Measurements from ENCODE around the gene XK. TPM values are rescaled to one million over a fixed set of nuclear protein-coding genes. Genes with fewer than 3 reads are reported as not detected.

The XK gene
- total RNA-seq, 2 experiments from 2014 or later, result 0.07 TPM; not detected in 1

DNA sequence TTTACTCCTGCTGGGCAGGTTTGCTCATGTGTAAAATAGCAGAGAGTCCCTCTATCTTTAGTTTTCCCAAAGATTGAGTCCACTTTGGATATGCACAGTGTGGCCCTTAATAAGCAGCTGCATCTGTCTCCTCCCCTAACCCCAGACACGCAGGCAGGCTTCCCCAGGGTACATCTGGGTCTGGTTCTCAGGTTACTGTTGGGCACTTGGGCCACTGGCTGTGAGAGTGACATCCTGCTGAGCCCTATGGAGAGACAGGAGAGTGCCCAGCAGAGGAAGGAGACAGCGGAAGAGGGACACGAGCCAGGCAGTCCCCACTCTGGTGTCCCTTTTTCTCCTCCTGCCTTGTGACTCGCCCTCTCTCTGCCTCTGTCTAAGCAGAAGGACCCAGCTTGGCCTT, 16.0 kb downstream of the XK start:
- Mint-ChIP-seq H3K27ac (no peak overlapping the region), H3K4me3 (no peak overlapping the region), H3K27me3 (no peaks in the 10 kb centered on the region), H3K36me3 (ENCODE audit: low read depth) (no peaks in the 10 kb centered on the region), H3K9me3 (no peaks in the 10 kb centered on the region), H3K4me1 (ENCODE audit: low read depth) (no peaks in the 10 kb centered on the region)
- TF ChIP-seq, protein P1, sequence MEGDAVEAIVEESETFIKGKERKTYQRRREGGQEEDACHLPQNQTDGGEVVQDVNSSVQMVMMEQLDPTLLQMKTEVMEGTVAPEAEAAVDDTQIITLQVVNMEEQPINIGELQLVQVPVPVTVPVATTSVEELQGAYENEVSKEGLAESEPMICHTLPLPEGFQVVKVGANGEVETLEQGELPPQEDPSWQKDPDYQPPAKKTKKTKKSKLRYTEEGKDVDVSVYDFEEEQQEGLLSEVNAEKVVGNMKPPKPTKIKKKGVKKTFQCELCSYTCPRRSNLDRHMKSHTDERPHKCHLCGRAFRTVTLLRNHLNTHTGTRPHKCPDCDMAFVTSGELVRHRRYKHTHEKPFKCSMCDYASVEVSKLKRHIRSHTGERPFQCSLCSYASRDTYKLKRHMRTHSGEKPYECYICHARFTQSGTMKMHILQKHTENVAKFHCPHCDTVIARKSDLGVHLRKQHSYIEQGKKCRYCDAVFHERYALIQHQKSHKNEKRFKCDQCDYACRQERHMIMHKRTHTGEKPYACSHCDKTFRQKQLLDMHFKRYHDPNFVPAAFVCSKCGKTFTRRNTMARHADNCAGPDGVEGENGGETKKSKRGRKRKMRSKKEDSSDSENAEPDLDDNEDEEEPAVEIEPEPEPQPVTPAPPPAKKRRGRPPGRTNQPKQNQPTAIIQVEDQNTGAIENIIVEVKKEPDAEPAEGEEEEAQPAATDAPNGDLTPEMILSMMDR (IDR thresholded peaks at IDR 0.05), result no peak
- CTCF ChIA-PET, result no interaction called here
- intact Hi-C loops (cut with micrococcal nuclease), result no loop called here
- POLR2A ChIA-PET, result no interaction called here
- ATAC-seq (no peak), DNase-seq (no peak)

DNA sequence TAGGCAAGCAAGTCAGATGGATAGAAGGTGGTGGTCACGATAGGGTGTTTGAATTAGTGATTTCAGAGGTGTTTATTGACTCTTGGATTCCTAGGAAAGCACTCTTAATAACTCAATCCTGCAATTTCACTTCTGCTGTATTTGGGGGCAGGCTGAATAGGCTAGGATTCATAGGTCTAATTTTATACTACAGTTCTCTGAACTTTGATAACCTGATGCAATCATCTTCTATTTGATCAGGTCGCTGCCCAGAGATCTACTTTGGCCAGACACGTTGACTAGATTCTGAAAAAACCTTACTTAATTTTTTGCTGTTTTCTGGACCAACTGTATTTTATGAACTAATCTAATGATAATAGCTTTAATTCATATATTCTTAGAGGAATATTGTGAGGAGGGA, 26.4 kb downstream of the XK start:
- Mint-ChIP-seq H3K27me3 (peaks cover 2% of the 10 kb centered on the region), H3K27ac (no peak overlapping the region), H3K36me3 (ENCODE audit: low read depth) (no peaks in the 10 kb centered on the region), H3K9me3 (no peaks in the 10 kb centered on the region), H3K4me1 (ENCODE audit: low read depth) (peaks cover 1% of the 10 kb centered on the region), H3K4me3 (no peak overlapping the region)
- CTCF ChIA-PET, result no interaction called here
- DNase-seq, result no peak
- intact Hi-C loops (cut with micrococcal nuclease), result no loop called here
- TF ChIP-seq, protein P1 (IDR thresholded peaks at IDR 0.05), result no peak
- no peak for ATAC-seq
- POLR2A ChIA-PET, result no interaction called here

DNA sequence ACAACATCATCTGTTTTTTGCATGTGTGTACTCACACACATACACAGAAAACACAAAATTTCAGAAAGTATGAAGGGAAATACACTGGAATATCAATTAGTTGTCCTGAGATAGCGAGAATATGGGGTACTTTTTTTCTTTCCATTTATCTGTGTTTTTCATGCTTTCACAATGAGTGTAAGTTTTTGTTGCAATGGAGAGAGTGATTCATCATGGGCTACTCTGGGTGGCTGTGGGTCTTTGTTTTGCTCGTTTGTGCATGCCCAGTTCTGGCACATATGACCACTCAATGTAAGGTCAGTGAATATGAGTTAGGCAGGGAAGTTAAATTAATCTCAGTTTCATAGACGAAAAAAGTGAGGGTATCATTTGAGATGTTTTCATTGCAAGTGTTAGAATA, 26.9 kb downstream of the XK start:
- TF ChIP-seq, protein P1 (IDR thresholded peaks at IDR 0.05), result no peak
- no peak for ATAC-seq
- Mint-ChIP-seq H3K4me3 (no peak overlapping the region), H3K4me1 (ENCODE audit: low read depth) (peaks cover 1% of the 10 kb centered on the region), H3K27ac (no peak overlapping the region), H3K36me3 (ENCODE audit: low read depth) (no peaks in the 10 kb centered on the region), H3K27me3 (peaks cover 2% of the 10 kb centered on the region), H3K9me3 (no peaks in the 10 kb centered on the region)
- ChIA-PET POLR2A (no interaction called here), CTCF (no interaction called here)
- intact Hi-C loops (cut with micrococcal nuclease), result no loop called here
- no peak for DNase-seq

DNA sequence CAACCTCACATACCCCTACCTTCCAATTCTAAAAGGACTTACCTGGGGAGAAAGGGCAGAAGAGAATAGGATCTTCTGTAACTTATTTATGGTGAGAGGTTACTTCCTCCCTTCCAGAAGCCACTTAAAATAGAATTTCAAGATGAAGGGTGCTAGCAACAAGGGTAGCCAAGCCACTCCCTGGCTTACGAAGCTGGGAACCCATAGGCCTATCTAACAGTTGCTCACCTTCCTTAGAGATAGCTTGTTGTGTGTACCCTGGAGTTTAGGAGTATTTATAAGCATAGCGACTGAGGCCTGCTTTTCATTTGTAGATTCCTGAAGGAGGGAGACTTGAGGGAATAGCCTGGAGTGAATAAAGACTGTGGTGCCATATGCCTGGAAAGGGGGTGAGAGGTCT, 28.9 kb downstream of the XK start:
- Mint-ChIP-seq H3K9me3 (peaks cover 6% of the 10 kb centered on the region), H3K4me3 (no peak overlapping the region), H3K36me3 (ENCODE audit: low read depth) (no peaks in the 10 kb centered on the region), H3K27me3 (peaks cover 2% of the 10 kb centered on the region), H3K27ac (no peak overlapping the region), H3K4me1 (ENCODE audit: low read depth) (peaks cover 1% of the 10 kb centered on the region)
- DNase-seq (no peak), ATAC-seq (no peak)
- CTCF ChIA-PET, result no interaction called here
- POLR2A ChIA-PET, result no interaction called here
- TF ChIP-seq, protein P1 (IDR thresholded peaks at IDR 0.05), result no peak
- intact Hi-C loops (cut with micrococcal nuclease), result no loop called here

DNA sequence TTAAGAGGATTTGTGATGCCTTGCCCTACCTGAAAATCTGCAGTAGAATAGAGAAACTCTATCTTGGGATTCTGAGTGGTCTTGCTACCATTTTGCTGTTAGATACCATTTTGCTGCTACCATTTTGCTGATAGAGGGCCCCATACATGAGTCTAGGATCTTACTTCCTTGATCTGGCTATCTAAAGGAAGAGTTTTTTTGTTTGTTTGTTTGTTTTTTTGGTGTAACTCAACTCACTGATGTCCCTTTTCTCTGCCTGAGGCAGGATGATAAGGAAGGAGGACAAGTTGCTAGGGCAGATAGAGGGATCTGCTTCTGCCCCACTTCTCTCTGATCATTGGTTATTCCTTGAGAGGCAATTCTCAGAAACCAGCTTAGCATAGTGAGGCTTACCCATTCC, 31.0 kb downstream of the XK start:
- DNase-seq (no peak), ATAC-seq (no peak)
- no peak overlapping the region for H3K27ac Mint-ChIP-seq
- intact Hi-C loops (cut with micrococcal nuclease), result no loop called here
- H3K4me3 Mint-ChIP-seq, result no peak overlapping the region
- H3K9me3 Mint-ChIP-seq, result peaks cover 6% of the 10 kb centered on the region
- CTCF ChIA-PET, result no interaction called here
- POLR2A ChIA-PET, result no interaction called here
- H3K36me3 Mint-ChIP-seq (ENCODE audit: low read depth), result no peaks in the 10 kb centered on the region
- peaks cover 1% of the 10 kb centered on the region for H3K27me3 Mint-ChIP-seq
- TF ChIP-seq, protein P1 (IDR thresholded peaks at IDR 0.05), result no peak
- H3K4me1 Mint-ChIP-seq (ENCODE audit: low read depth), result peaks cover 1% of the 10 kb centered on the region
